OCI-LY7 (cell line): ENCODE data around the gene LRP1B. TPM values are rescaled to one million over a fixed set of nuclear protein-coding genes. Genes with fewer than 3 reads are reported as not detected.

Experiments used
- BruUV-seq: library from RNA; stranded (reverse); fragments of 400-500 nt; replicated peaks from 2 replicates; lab custom pipeline; 2021; lab: Mats Ljungman, UMichigan
- CTCF ChIA-PET: fragments of 300-600 bp; sonication (Branson Sonifier 250); formaldehyde crosslinking; loops from one replicate; lab custom pipeline; 2022; ENCODE audit warnings: antibody characterized with exemption; ENCODE audit not compliant: unreplicated experiment; lab: Charles Lee
- POLR2A ChIA-PET: fragments of 300-600 bp; sonication (Branson Sonifier 250); formaldehyde crosslinking; loops from one replicate; lab custom pipeline; 2022; ENCODE audit warnings: antibody characterized with exemption; lab: Charles Lee
- DNase-seq: peaks from one replicate; pipeline ENCODE4 v3.0.0-alpha.2; 2015; ENCODE audit warnings: low spot score
- H2AFZ ChIP-seq: fragments of 200-600 bp; sonication (generic), shearing (Covaris generic); 2 replicates; pipeline ENCODE4 v1.6.1; 2014; ENCODE audit warnings: mild to moderate bottlenecking, antibody characterized with exemption, low read length, moderate library complexity
- H3K27ac ChIP-seq: fragments of 200-600 bp; sonication (generic); 2 replicates; pipeline ENCODE4 v1.5.1; 2014; ENCODE audit warnings: mixed run types, low read depth, mild to moderate bottlenecking, moderate library complexity, low read length, inconsistent platforms; ENCODE audit not compliant: poor library complexity, severe bottlenecking
- H3K36me3 ChIP-seq: fragments of 200-600 bp; sonication (generic); 2 replicates; pipeline ENCODE4 v1.6.1; 2014; ENCODE audit warnings: mild to moderate bottlenecking, antibody characterized with exemption, low read length, moderate library complexity, mixed read lengths; ENCODE audit not compliant: insufficient read depth
- H3K4me1 ChIP-seq: fragments of 200-600 bp; sonication (generic); 2 replicates; pipeline ENCODE4 v1.5.1; 2014; ENCODE audit warnings: mild to moderate bottlenecking, low read length; ENCODE audit not compliant: insufficient read depth, poor library complexity, severe bottlenecking
- H3K4me2 ChIP-seq: fragments of 200-600 bp; sonication (generic); 2 replicates; pipeline ENCODE4 v1.6.1; 2014; ENCODE audit warnings: mild to moderate bottlenecking, low read length
- H3K4me3 ChIP-seq: fragments of 200-600 bp; sonication (generic); 2 replicates; pipeline ENCODE4 v1.5.1; 2014; ENCODE audit warnings: mild to moderate bottlenecking, low read depth, low read length; ENCODE audit not compliant: poor library complexity, severe bottlenecking
- H3K79me2 ChIP-seq: fragments of 200-600 bp; sonication (generic); 2 replicates; pipeline ENCODE4 v1.6.1; 2016; ENCODE audit warnings: low read depth, mild to moderate bottlenecking, low read length, moderate library complexity, mixed read lengths; ENCODE audit not compliant: insufficient read depth
- H3K9me2 ChIP-seq: fragments of 200-600 bp; sonication (generic); 2 replicates; pipeline ENCODE4 v1.6.1; 2016; ENCODE audit warnings: mild to moderate bottlenecking, low read length, mixed read lengths; ENCODE audit not compliant: insufficient read depth
- H3K9me3 ChIP-seq: fragments of 200-600 bp; sonication (generic); 2 replicates; pipeline ENCODE4 v1.6.1; 2014; ENCODE audit warnings: mild to moderate bottlenecking, mixed run types, low read length, mixed read lengths
- H4K20me1 ChIP-seq: fragments of 200-600 bp; sonication (generic); 2 replicates; pipeline ENCODE4 v1.6.1; 2014; ENCODE audit warnings: mild to moderate bottlenecking, antibody characterized with exemption, low read length, moderate library complexity, mixed read lengths; ENCODE audit not compliant: insufficient read depth
- EZH2phosphoT487 ChIP-seq: fragments of 200-600 bp; sonication (generic); IDR thresholded peaks from 2 replicates; pipeline ENCODE4 v1.6.1; 2018; ENCODE audit warnings: low read depth, borderline replicate concordance, mild to moderate bottlenecking, mixed run types, antibody characterized with exemption, low read length, moderate library complexity, mixed read lengths
- intact Hi-C: fragments of 100-400 bp; cut with micrococcal nuclease; formaldehyde crosslinking; loops from one replicate; pipeline ENCODE4 v1.10.0; 2022; ENCODE audit not compliant: unreplicated experiment
- total RNA-seq, 2 experiments: library from RNA; depleted of rRNA in 1 of 2; stranded (reverse); fragments of >200 nt in 1 of 2; shearing (Covaris generic) in 1 of 2; gene quantifications; 2 replicates each; pipeline ENCODE4 v1.2.3, GENCODE V29; 2014 to 2022
- TF ChIP-seq, protein P1 (sequence below): fragments of 200-600 bp; sonication (generic); conservative IDR thresholded peaks from 2 replicates; pipeline ENCODE4 v1.5.1; 2014; ENCODE audit warnings: mild to moderate bottlenecking, antibody characterized with exemption, low read length, moderate library complexity, mixed read lengths

The LRP1B gene
- total RNA-seq, 2 experiments from 2014 or later = not detected

DNA sequence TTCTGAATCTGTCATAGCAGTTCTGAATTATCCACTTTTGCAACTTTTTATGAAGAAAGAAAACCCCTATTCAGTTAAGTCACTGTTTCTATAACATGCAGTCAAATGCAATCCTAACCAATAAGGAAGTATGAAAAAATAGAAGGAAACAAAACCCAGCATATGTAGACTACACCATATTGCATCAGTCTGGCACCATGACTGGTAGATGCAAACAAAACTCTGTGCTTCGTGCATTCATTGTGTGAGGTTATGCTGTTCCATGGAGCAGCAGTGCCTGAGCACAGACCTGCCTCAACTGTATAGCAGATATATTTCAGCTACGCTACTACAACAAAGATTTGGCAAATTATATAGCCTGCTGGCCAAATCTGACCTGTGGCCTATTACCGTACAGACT lies 325.5 kb downstream of the LRP1B start:
- Histone ChIP-seq H3K9me3 (no peaks in the 10 kb centered on the region), H2AFZ (no peak overlapping the region), H3K27ac (no peak overlapping the region), H3K9me2 (no peaks in the 10 kb centered on the region), H3K4me1 (no peaks in the 10 kb centered on the region), H4K20me1 (no peaks in the 10 kb centered on the region), H3K4me3 (no peak overlapping the region), H3K36me3 (no peaks in the 10 kb centered on the region), H3K4me2 (no peak overlapping the region), H3K79me2 (no peaks in the 10 kb centered on the region)
- ChIA-PET POLR2A (no interaction called here), CTCF (no interaction called here)
- intact Hi-C loops = no loop called here
- TF ChIP-seq, protein P1, sequence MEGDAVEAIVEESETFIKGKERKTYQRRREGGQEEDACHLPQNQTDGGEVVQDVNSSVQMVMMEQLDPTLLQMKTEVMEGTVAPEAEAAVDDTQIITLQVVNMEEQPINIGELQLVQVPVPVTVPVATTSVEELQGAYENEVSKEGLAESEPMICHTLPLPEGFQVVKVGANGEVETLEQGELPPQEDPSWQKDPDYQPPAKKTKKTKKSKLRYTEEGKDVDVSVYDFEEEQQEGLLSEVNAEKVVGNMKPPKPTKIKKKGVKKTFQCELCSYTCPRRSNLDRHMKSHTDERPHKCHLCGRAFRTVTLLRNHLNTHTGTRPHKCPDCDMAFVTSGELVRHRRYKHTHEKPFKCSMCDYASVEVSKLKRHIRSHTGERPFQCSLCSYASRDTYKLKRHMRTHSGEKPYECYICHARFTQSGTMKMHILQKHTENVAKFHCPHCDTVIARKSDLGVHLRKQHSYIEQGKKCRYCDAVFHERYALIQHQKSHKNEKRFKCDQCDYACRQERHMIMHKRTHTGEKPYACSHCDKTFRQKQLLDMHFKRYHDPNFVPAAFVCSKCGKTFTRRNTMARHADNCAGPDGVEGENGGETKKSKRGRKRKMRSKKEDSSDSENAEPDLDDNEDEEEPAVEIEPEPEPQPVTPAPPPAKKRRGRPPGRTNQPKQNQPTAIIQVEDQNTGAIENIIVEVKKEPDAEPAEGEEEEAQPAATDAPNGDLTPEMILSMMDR = no peak
- TF ChIP-seq EZH2phosphoT487 = no peak
- DNase-seq = no peak
- BruUV-seq = no TSS peak

DNA sequence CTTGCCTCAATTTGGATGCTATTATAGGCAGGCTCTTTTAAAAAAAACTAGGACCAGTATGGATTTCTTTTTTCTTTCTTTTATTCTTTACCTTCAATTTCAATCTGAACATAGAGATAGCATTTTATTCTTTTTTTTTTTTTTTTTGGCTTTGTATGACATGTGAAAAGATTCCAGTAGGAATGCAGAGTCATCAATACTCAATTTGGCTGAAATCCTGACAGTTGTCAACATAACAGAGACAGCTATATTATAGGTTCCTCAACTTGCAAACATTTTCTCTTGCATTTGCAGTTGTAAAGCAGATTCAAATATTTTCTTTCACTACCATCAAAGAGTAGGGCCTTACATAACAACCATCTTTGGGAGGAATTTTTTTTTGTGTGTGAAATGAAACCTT lies 334.4 kb downstream of the LRP1B start:
- no peak for DNase-seq
- TF ChIP-seq EZH2phosphoT487 = no peak
- TF ChIP-seq, protein P1 = no peak
- POLR2A ChIA-PET = no interaction called here
- intact Hi-C loops = no loop called here
- Histone ChIP-seq H3K4me2 (no peak overlapping the region), H3K9me2 (no peaks in the 10 kb centered on the region), H2AFZ (no peak overlapping the region), H4K20me1 (no peaks in the 10 kb centered on the region), H3K36me3 (no peaks in the 10 kb centered on the region), H3K9me3 (no peaks in the 10 kb centered on the region), H3K4me3 (no peak overlapping the region), H3K4me1 (no peaks in the 10 kb centered on the region), H3K27ac (no peak overlapping the region), H3K79me2 (no peaks in the 10 kb centered on the region)
- CTCF ChIA-PET = no interaction called here
- no TSS peak for BruUV-seq

DNA sequence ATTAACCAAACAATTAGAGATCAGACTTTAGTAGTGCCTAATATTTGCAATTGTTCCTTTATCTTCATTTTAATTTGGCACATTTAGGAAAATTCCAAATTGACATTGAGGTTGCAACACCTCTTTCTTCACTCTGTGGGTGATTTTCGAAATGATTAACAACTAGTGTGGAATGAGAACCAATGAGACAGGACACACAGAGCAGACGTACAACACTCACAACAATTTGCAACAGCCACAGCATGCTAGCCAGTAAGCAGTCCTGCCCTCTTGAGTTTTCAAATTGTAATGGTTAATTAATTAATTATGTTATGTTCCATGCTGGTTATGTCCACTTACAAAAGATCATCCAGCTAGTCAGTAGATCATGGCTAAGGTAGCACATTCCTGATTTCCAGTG lies 339.3 kb downstream of the LRP1B start:
- Histone ChIP-seq H3K4me3 (no peak overlapping the region), H2AFZ (no peak overlapping the region), H3K9me2 (no peaks in the 10 kb centered on the region), H3K36me3 (no peaks in the 10 kb centered on the region), H4K20me1 (no peaks in the 10 kb centered on the region), H3K9me3 (no peaks in the 10 kb centered on the region), H3K4me1 (no peaks in the 10 kb centered on the region), H3K79me2 (no peaks in the 10 kb centered on the region), H3K27ac (no peak overlapping the region), H3K4me2 (no peak overlapping the region)
- intact Hi-C loops = no loop called here
- TF ChIP-seq, protein P1 = no peak
- no peak for TF ChIP-seq EZH2phosphoT487
- DNase-seq = no peak
- POLR2A ChIA-PET = no interaction called here
- no TSS peak for BruUV-seq
- CTCF ChIA-PET = no interaction called here
